Peyer's patch (tissue), 4 donors: Measurements from ENCODE around the gene ALDH5A1.

Experiments
- CTCF ChIP-seq, 6 experiments: fragments of 450-650 bp in 4 of 6; fragments of 200-600 bp in 2 of 6; sonication (generic) in 1 of 6; IDR thresholded peaks; one replicate each; pipeline ENCODE4 v1.5.1; 2017 to 2019; ENCODE audit warnings: antibody characterized with exemption in 6 of 6, mild to moderate bottlenecking in 3 of 6, moderate library complexity in 1 of 6
- POLR2A ChIP-seq, 2 donors: fragments of 450-650 bp; IDR thresholded peaks; one replicate each; pipeline ENCODE4 v1.5.1; 2017; ENCODE audit warnings: antibody characterized with exemption in 2 of 2, mild to moderate bottlenecking in 2 of 2, moderate library complexity in 2 of 2

DNA sequence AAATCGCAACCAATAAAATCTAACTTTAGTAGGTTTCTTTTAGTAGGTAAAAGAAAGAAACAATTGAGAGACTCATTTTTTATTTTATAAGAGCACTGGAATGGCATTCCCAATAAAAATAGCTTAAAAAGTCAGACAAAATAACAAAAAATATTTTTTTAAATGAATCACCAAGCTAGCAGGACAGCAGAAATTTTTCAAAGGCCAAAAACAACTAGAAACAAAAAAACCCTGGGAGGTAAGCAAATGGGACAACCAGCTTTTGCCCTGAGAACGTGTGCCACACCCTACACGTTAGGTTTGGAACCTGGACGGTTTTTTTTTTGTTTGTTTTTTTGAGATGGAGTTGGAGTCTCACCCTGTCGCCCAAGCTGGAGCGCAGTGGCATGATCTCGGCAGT lies 25.0 kb upstream of the ALDH5A1 start:
- no peak for TF ChIP-seq CTCF (IDR thresholded peaks at IDR 0.05)
- no peak for TF ChIP-seq POLR2A (IDR thresholded peaks at IDR 0.05)
